ENCODE results near the gene NBR1. TPM values are rescaled to one million over a fixed set of nuclear protein-coding genes. Genes with fewer than 3 reads are reported as not detected.
"Not testable (repeated sequence)": the region's sequence is repeated elsewhere in the genome, so short reads cannot be mapped to it uniquely, and the experiment has no call there.

NBR1 gene
- total and polyA plus RNA-seq, 9 donors: 58.2 to 124 (median 78.6) TPM

- intact Hi-C loops (cut with DNase I): no loop called here
- WGBS, 3 donors: 81 to 91% (median 82%) methylated on average over 3 of the region's 3 CpGs
- Histone ChIP-seq H3K9me3 (no peaks in the 10 kb centered on the region), H3K27ac (peak overlapping the region in 1 of 2 donors; percentile 53), H3K4me3 (no peak overlapping the region), H3K27me3 (no peaks in the 10 kb centered on the region), H3K36me3 (no peaks in the 10 kb centered on the region), H3K4me1 (ENCODE audit: insufficient read depth) (peaks cover 3% of the 10 kb centered on the region)
- DNase-seq: peak in 1 of 5 donors; percentile 1
- TF ChIP-seq EP300 (IDR thresholded peaks at IDR 0.05) (no peak), POLR2A (IDR thresholded peaks at IDR 0.05) (no peak)
- TF ChIP-seq, protein P1, sequence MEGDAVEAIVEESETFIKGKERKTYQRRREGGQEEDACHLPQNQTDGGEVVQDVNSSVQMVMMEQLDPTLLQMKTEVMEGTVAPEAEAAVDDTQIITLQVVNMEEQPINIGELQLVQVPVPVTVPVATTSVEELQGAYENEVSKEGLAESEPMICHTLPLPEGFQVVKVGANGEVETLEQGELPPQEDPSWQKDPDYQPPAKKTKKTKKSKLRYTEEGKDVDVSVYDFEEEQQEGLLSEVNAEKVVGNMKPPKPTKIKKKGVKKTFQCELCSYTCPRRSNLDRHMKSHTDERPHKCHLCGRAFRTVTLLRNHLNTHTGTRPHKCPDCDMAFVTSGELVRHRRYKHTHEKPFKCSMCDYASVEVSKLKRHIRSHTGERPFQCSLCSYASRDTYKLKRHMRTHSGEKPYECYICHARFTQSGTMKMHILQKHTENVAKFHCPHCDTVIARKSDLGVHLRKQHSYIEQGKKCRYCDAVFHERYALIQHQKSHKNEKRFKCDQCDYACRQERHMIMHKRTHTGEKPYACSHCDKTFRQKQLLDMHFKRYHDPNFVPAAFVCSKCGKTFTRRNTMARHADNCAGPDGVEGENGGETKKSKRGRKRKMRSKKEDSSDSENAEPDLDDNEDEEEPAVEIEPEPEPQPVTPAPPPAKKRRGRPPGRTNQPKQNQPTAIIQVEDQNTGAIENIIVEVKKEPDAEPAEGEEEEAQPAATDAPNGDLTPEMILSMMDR (IDR thresholded peaks at IDR 0.05): no peak
Measured at GRCh38 chr17:43151880-43152456, 19.0 kb upstream of the NBR1 start.

GRCh38 chr17:43153197-43153835 lies 17.7 kb upstream of the NBR1 start:
- WGBS, 3 donors: 18 to 32% (median 24%) methylated on average over 3 of the region's 3 CpGs

DNA sequence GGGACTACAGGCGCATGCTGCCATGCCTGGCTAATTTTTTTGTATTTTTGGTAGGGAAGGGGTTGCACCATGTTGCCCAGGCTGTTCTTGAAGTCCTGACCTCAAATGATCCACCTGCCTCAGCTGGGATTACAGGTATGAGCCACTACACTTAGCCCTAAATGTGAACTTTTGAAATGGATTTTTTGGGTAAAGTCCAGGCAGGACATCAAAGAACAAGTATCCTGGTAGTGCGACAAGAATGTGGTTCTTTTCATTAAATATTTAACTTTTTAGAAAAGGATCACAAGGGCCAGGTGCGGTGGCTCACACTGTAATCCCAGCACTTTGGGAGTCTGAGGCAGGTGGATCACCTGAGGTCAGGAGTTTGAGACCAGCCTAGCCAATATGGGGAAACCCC lies 15.3 kb upstream of the NBR1 start:
- H3K27me3 ChIP-seq: no peaks in the 10 kb centered on the region

More at GRCh38 chr17:43153197-43153835, 17.7 kb upstream of the NBR1 start:
- intact Hi-C loops (cut with DNase I); H3K9me3 ChIP-seq; H3K4me3 ChIP-seq; H3K36me3 ChIP-seq; H3K4me1 ChIP-seq (ENCODE audit: insufficient read depth); H3K27me3 ChIP-seq: not testable (repeated sequence)
- H3K27ac ChIP-seq: peak overlapping the region in 1 of 2 donors; percentile 53
- peak in 1 of 5 donors; percentile 10 for DNase-seq

DNA sequence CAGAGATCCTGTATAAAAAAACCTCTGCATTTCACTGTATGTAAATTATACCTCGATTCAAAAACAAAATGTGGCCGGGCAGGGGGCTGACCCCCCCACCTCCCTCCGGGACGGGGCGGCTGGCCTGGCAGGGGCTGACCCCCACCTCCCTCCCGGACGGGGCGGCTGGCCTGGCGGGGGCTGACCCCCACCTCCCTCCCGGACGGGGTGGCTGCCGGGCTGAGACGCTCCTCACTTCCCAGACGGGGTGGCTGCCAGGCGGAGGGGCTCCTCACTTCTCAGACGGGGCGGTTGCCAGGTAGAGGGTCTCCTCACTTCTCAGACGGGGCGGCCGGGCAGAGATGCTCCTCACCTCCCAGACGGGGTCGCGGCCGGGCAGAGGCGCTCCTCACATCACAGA lies 11.8 kb upstream of the NBR1 start:
- H3K4me3 ChIP-seq; H3K27ac ChIP-seq; H3K36me3 ChIP-seq; H3K4me1 ChIP-seq (ENCODE audit: insufficient read depth); DNase-seq; H3K27me3 ChIP-seq; intact Hi-C loops (cut with DNase I); H3K9me3 ChIP-seq: not testable (repeated sequence)
- WGBS, 3 donors: 81 to 92% (median 85%) methylated on average over 25 of the region's 25 CpGs

More for the DNA sequence above, 15.3 kb upstream of the NBR1 start:
- Histone ChIP-seq H3K4me1 (ENCODE audit: insufficient read depth) (peaks cover 3% of the 10 kb centered on the region), H3K4me3 (no peak overlapping the region), H3K27ac (no peak overlapping the region), H3K9me3 (no peaks in the 10 kb centered on the region), H3K36me3 (no peaks in the 10 kb centered on the region)
- no peak for TF ChIP-seq EP300 (IDR thresholded peaks at IDR 0.05)
- no peak for TF ChIP-seq POLR2A (IDR thresholded peaks at IDR 0.05)
- TF ChIP-seq, protein P1 (IDR thresholded peaks at IDR 0.05): no peak
- DNase-seq: no peak
- intact Hi-C loops (cut with DNase I): loop anchor here in 1 of 4 donors (2.0 kb wide), 1 partner anchor 17 kb away; no protein-coding TSS in a partner anchor
- 94 to 97% (median 96%) methylated on average over 3 of the region's 3 CpGs for WGBS, 3 donors

- DNase-seq; H3K9me3 ChIP-seq; H3K36me3 ChIP-seq; H3K27me3 ChIP-seq; H3K4me3 ChIP-seq; intact Hi-C loops (cut with DNase I); H3K27ac ChIP-seq; H3K4me1 ChIP-seq (ENCODE audit: insufficient read depth): not testable (repeated sequence)
- WGBS, 3 donors: 94 to 98% (median 96%) methylated on average over 8 of the region's 8 CpGs
Measured at GRCh38 chr17:43159957-43160356, 11.1 kb upstream of the NBR1 start.

DNA sequence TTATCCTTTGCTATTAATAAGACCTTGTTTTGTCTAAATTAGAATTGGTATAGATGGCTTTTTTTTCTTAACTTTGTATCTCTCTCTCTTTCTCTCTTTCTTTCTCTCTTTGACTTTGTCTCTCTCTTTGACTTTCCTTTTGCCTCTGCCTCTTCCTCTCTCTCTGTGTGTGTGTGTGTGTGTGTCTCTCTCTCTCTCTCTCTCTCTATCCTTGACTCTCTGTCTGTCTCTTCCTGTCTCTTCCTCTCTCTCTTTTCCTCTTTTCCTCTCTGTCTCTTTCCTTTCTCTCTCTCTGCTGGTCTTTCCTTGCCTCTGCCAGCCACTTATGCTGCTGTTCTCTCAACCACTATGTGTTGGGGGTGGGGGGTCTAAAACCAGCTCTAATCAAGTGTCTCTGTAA lies 5.0 kb upstream of the NBR1 start:
- not testable (repeated sequence) for H3K36me3 ChIP-seq; H3K4me3 ChIP-seq; H3K27me3 ChIP-seq; H3K27ac ChIP-seq; H3K9me3 ChIP-seq; H3K4me1 ChIP-seq (ENCODE audit: insufficient read depth); DNase-seq
- intact Hi-C loops (cut with DNase I): loop anchor here in 1 of 4 donors (5.0 kb wide), 1 partner anchor 144 kb away; the partner anchor contains the start of gene VAT1

Measured in ovary (tissue), 9 donors.